DOHH2 (cell line): ENCODE measurements around the gene ADGRG1.

Experiments used
- H3F3A ChIP-seq: fragments of 200-600 bp; sonication (generic), shearing (Covaris generic); 2 replicates; pipeline ENCODE4 v1.6.0; 2016; ENCODE audit warnings: antibody characterized with exemption, mild to moderate bottlenecking; ENCODE audit not compliant: control insufficient read depth, insufficient read depth
- H3K27ac ChIP-seq: fragments of 200-600 bp; sonication (generic); 2 replicates; pipeline ENCODE4 v1.5.1; 2014; ENCODE audit warnings: low read depth, mild to moderate bottlenecking, low read length, moderate library complexity
- H3K27me3 ChIP-seq: fragments of 200-600 bp; sonication (generic); 2 replicates; pipeline ENCODE4 v1.6.1; 2014; ENCODE audit warnings: mild to moderate bottlenecking, low read length, mixed read lengths; ENCODE audit not compliant: control insufficient read depth
- H3K36me3 ChIP-seq: fragments of 200-600 bp; sonication (generic); 2 replicates; pipeline ENCODE4 v1.6.1; 2014; ENCODE audit warnings: mild to moderate bottlenecking, low read length, moderate library complexity, mixed read lengths; ENCODE audit not compliant: control insufficient read depth
- H3K4me1 ChIP-seq: fragments of 200-600 bp; sonication (generic); 2 replicates; pipeline ENCODE4 v1.6.1; 2014; ENCODE audit warnings: mild to moderate bottlenecking, low read length, mixed read lengths; ENCODE audit not compliant: control insufficient read depth
- H3K4me2 ChIP-seq: fragments of 200-600 bp; sonication (generic); 2 replicates; pipeline ENCODE4 v1.6.0; 2014; ENCODE audit warnings: mild to moderate bottlenecking, low read length, moderate library complexity
- H3K4me3 ChIP-seq: fragments of 200-600 bp; sonication (generic); 2 replicates; pipeline ENCODE4 v1.5.1; 2014; ENCODE audit warnings: mild to moderate bottlenecking, low read length, mixed read lengths
- H3K79me2 ChIP-seq: fragments of 200-600 bp; sonication (generic); 2 replicates; pipeline ENCODE4 v1.6.1; 2014; ENCODE audit warnings: mild to moderate bottlenecking, low read length, mixed read lengths; ENCODE audit not compliant: control insufficient read depth
- H3K9me2 ChIP-seq: fragments of 200-600 bp; sonication (generic); replicated peaks from 2 replicates; pipeline ENCODE4 v1.6.1; 2014; ENCODE audit warnings: mild to moderate bottlenecking, low read length, mixed read lengths; ENCODE audit not compliant: control insufficient read depth
- H3K9me3 ChIP-seq: fragments of 200-600 bp; sonication (generic); 2 replicates; pipeline ENCODE4 v1.6.1; 2014; ENCODE audit warnings: antibody characterized with exemption, low read length, mixed read lengths; ENCODE audit not compliant: control insufficient read depth, insufficient read depth
- H4K20me1 ChIP-seq: fragments of 200-600 bp; sonication (generic); 2 replicates; pipeline ENCODE4 v1.6.0; 2014; ENCODE audit warnings: low read depth, mild to moderate bottlenecking, antibody characterized with exemption, low read length, moderate library complexity; ENCODE audit not compliant: control insufficient read depth, insufficient read depth
- EZH2phosphoT487 ChIP-seq: fragments of 200-600 bp; sonication (generic); IDR thresholded peaks from 2 replicates; pipeline ENCODE4 v1.6.1; 2017; ENCODE audit warnings: borderline replicate concordance, mild to moderate bottlenecking, antibody characterized with exemption, low read length, moderate library complexity, mixed read lengths
- TF ChIP-seq, protein P1 (sequence below): fragments of 200-600 bp; sonication (generic); IDR thresholded peaks from one replicate; pipeline ENCODE4 v1.5.1; 2014; ENCODE audit warnings: antibody characterized with exemption, mild to moderate bottlenecking, low read depth, low read length; ENCODE audit not compliant: poor library complexity, severe bottlenecking

Gene ADGRG1

DNA sequence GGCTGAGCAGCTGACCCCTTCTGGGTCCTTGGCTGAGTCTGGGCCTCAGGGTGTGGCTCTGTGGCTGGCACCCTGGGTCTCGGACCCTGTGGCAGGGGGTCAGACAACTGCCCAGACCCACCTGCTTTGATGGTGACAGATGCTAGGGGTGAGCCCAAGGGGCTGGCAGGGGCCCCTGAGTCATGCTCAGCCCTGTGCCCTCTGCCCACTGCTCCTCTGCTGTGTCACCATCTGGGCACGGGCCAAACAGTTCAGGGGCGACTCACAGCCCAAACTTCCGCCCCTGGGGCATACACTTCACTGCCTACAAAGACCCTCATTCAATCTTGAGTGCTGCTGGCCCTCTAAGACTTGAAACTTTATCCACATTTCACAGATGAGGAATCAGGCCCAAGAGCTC is 5.7 kb downstream of the ADGRG1 start:
- TF ChIP-seq EZH2phosphoT487, result no peak
- TF ChIP-seq, protein P1, sequence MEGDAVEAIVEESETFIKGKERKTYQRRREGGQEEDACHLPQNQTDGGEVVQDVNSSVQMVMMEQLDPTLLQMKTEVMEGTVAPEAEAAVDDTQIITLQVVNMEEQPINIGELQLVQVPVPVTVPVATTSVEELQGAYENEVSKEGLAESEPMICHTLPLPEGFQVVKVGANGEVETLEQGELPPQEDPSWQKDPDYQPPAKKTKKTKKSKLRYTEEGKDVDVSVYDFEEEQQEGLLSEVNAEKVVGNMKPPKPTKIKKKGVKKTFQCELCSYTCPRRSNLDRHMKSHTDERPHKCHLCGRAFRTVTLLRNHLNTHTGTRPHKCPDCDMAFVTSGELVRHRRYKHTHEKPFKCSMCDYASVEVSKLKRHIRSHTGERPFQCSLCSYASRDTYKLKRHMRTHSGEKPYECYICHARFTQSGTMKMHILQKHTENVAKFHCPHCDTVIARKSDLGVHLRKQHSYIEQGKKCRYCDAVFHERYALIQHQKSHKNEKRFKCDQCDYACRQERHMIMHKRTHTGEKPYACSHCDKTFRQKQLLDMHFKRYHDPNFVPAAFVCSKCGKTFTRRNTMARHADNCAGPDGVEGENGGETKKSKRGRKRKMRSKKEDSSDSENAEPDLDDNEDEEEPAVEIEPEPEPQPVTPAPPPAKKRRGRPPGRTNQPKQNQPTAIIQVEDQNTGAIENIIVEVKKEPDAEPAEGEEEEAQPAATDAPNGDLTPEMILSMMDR, result no peak
- Histone ChIP-seq H3K27ac (no peak overlapping the region), H3K4me2 (no peak overlapping the region)

DNA sequence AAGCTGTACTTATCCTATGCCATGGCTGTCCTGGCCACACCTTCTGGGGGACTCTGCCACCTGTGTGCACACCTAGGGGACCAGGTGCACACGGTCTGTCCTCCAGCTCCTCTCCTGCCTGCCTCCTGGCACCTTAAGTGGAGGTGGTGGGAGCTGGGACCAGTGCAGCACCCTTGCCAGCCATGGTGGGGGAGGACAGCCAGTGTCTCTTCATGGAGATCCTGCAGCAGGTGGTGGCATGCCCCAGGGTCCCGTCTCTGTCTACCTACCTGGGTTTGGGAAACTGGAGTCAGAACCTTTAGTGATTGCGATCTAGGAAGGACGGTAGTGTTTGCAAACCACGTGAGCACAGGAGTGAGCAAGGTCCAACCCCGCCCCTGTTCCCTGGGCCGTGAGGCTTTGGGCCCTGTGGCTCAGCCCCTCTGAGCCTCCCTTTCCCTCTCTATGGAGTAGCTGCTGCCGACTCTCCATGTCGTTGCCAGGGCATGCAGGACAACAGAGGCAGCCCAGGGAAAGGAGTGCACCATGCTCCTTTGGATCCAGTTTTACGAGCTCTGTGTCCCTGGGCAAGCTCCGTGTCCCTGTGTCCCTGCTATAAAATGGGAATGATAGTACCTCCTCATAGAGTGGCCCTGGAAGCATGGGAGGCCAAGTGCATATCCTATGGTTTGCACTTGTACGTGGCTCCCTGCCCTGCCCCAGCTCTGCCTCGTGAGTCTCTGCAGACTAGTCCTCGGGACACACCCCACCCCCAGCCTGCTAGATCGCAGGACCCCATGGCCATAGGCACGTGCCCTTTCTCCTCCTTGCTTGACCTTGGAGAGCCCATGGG is 7.1 kb downstream of the ADGRG1 start:
- no peaks in the 10 kb centered on the region for H3K9me3 ChIP-seq
- peaks cover 47% of the 10 kb centered on the region for H3K27me3 ChIP-seq
- no peaks in the 10 kb centered on the region for H3K79me2 ChIP-seq

More for the DNA sequence above, 5.7 kb downstream of the ADGRG1 start:
- Histone ChIP-seq H3K4me3 (no peak overlapping the region), H3K79me2 (no peaks in the 10 kb centered on the region), H3K9me3 (no peaks in the 10 kb centered on the region), H3K27me3 (peaks cover 47% of the 10 kb centered on the region), H3F3A (no peaks in the 10 kb centered on the region), H3K4me1 (peaks cover 3% of the 10 kb centered on the region; the same call in 1 of the 2 replicates), H4K20me1 (peaks cover 4% of the 10 kb centered on the region; the same call in 1 of the 2 replicates), H3K9me2 (no peaks in the 10 kb centered on the region), H3K36me3 (no peaks in the 10 kb centered on the region)

DNA sequence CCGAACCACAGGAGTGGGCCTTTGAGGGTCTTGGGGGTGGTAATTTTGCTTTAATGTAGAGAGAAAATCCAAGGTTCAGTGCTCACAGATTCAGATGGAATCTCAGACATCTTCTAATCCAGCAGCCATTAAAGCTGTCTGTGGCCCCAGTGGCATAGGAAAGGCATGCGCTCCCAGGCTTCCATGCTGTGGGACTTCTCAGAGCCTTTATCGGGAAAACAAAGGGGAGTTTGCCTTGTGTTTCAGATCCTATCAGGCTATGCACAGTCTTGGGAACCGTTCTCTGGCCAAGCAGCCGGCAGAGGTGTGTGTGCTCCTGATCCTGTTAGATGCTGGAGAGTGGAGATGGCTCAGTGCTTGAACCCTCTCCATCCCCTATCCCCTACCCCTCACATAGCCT is 7.8 kb downstream of the ADGRG1 start:
- Histone ChIP-seq H3K9me2 (no peaks in the 10 kb centered on the region), H3K9me3 (no peaks in the 10 kb centered on the region), H3K27me3 (peaks cover 47% of the 10 kb centered on the region), H4K20me1 (peaks cover 4% of the 10 kb centered on the region; the same call in 1 of the 2 replicates), H3K79me2 (no peaks in the 10 kb centered on the region), H3K4me1 (peaks cover 4% of the 10 kb centered on the region; the same call in 1 of the 2 replicates), H3K27ac (no peak overlapping the region), H3K4me3 (no peak overlapping the region), H3K36me3 (no peaks in the 10 kb centered on the region), H3F3A (no peaks in the 10 kb centered on the region), H3K4me2 (no peak overlapping the region)
- TF ChIP-seq, protein P1, result no peak
- no peak for TF ChIP-seq EZH2phosphoT487

More for the DNA sequence above, 7.1 kb downstream of the ADGRG1 start:
- no peak overlapping the region for H3K4me2 ChIP-seq
- TF ChIP-seq, protein P1, result no peak
- TF ChIP-seq EZH2phosphoT487, result no peak
- no peak overlapping the region for H3K27ac ChIP-seq
- peaks cover 4% of the 10 kb centered on the region; the same call in 1 of the 2 replicates for H4K20me1 ChIP-seq
- H3K9me2 ChIP-seq, result no peaks in the 10 kb centered on the region
- H3K36me3 ChIP-seq, result no peaks in the 10 kb centered on the region
- H3F3A ChIP-seq, result no peaks in the 10 kb centered on the region
- peaks cover 4% of the 10 kb centered on the region; the same call in 1 of the 2 replicates for H3K4me1 ChIP-seq
- no peak overlapping the region for H3K4me3 ChIP-seq
